Kidney tubule cell (primary cell): ENCODE measurements around the gene IFITM2.
A peak's percentile ranks its signal among the peaks of the same experiment; 100 is the strongest.
"Not testable (repeated sequence)": the region's sequence is repeated elsewhere in the genome, so short reads cannot be mapped to it uniquely, and the experiment has no call there.

Experiments used
- DNase-seq: peaks from one replicate; pipeline ENCODE4 v3.0.0-alpha.2; 2018; ENCODE audit warnings: low spot score

Gene IFITM2

GRCh38 chr11:307766-308708, at the start of gene IFITM2:
Gene IFITM2 (plus strand): TSS chr11:307816. CDS start chr11:308193, 377 bp downstream.
- peak; percentile 81 for DNase-seq

GRCh38 chr11:259413-259812, 48.2 kb upstream of the IFITM2 start:
- no peak for DNase-seq

GRCh38 chr11:261624-262023, 46.0 kb upstream of the IFITM2 start:
- no peak for DNase-seq

GRCh38 chr11:266676-267439, 40.8 kb upstream of the IFITM2 start:
- DNase-seq = no peak

- DNase-seq = no peak
Measured at GRCh38 chr11:267491-267994, 40.1 kb upstream of the IFITM2 start.

GRCh38 chr11:268716-269145, 38.9 kb upstream of the IFITM2 start:
- DNase-seq = not testable (repeated sequence)

GRCh38 chr11:269146-269890, 38.3 kb upstream of the IFITM2 start:
- DNase-seq = no peak

- no peak for DNase-seq
Measured at GRCh38 chr11:270451-271318, 36.9 kb upstream of the IFITM2 start.

GRCh38 chr11:271319-271715, 36.3 kb upstream of the IFITM2 start:
- DNase-seq = no peak

GRCh38 chr11:272195-272930, 35.3 kb upstream of the IFITM2 start:
- DNase-seq = no peak

GRCh38 chr11:272931-273198, 34.8 kb upstream of the IFITM2 start:
- no peak for DNase-seq

- no peak for DNase-seq
Measured at GRCh38 chr11:276219-276618, 31.4 kb upstream of the IFITM2 start.

- no peak for DNase-seq
Measured at GRCh38 chr11:278001-278951, 29.3 kb upstream of the IFITM2 start, which contains the start of gene NLRP6. Gene NLRP6 (plus strand): TSS chr11:278407. CDS start chr11:278570, 163 bp downstream.

GRCh38 chr11:279040-279965, 28.3 kb upstream of the IFITM2 start:
- DNase-seq = no peak

GRCh38 chr11:279966-280705, 27.5 kb upstream of the IFITM2 start:
- DNase-seq = peak; percentile 48

GRCh38 chr11:280706-281485, 26.7 kb upstream of the IFITM2 start:
- no peak for DNase-seq
